Peyer's patch (tissue), 4 donors: ENCODE data around the gene SPATA24.

Experiments used
- POLR2A ChIP-seq, 2 donors: fragments of 450-650 bp; IDR thresholded peaks; one replicate each; pipeline ENCODE4 v1.5.1; 2017; ENCODE audit warnings: antibody characterized with exemption in 2 of 2, mild to moderate bottlenecking in 2 of 2, moderate library complexity in 2 of 2
- TF ChIP-seq, protein P1 (sequence below), 6 experiments: fragments of 450-650 bp in 4 of 6; fragments of 200-600 bp in 2 of 6; sonication (generic) in 1 of 6; IDR thresholded peaks; one replicate each; pipeline ENCODE4 v1.5.1; 2017 to 2019; ENCODE audit warnings: antibody characterized with exemption in 6 of 6, mild to moderate bottlenecking in 3 of 6, moderate library complexity in 1 of 6

- TF ChIP-seq, protein P1, sequence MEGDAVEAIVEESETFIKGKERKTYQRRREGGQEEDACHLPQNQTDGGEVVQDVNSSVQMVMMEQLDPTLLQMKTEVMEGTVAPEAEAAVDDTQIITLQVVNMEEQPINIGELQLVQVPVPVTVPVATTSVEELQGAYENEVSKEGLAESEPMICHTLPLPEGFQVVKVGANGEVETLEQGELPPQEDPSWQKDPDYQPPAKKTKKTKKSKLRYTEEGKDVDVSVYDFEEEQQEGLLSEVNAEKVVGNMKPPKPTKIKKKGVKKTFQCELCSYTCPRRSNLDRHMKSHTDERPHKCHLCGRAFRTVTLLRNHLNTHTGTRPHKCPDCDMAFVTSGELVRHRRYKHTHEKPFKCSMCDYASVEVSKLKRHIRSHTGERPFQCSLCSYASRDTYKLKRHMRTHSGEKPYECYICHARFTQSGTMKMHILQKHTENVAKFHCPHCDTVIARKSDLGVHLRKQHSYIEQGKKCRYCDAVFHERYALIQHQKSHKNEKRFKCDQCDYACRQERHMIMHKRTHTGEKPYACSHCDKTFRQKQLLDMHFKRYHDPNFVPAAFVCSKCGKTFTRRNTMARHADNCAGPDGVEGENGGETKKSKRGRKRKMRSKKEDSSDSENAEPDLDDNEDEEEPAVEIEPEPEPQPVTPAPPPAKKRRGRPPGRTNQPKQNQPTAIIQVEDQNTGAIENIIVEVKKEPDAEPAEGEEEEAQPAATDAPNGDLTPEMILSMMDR (IDR thresholded peaks at IDR 0.05) = no peak
- TF ChIP-seq POLR2A (IDR thresholded peaks at IDR 0.05) = no peak
Measured at GRCh38 chr5:139413153-139413552, 9.3 kb upstream of the SPATA24 start.
